ENCODE results near the gene CIBAR2.
"Not testable (repeated sequence)": the region's sequence is repeated elsewhere in the genome, so short reads cannot be mapped to it uniquely, and the experiment has no call there.

The CIBAR2 gene

DNA sequence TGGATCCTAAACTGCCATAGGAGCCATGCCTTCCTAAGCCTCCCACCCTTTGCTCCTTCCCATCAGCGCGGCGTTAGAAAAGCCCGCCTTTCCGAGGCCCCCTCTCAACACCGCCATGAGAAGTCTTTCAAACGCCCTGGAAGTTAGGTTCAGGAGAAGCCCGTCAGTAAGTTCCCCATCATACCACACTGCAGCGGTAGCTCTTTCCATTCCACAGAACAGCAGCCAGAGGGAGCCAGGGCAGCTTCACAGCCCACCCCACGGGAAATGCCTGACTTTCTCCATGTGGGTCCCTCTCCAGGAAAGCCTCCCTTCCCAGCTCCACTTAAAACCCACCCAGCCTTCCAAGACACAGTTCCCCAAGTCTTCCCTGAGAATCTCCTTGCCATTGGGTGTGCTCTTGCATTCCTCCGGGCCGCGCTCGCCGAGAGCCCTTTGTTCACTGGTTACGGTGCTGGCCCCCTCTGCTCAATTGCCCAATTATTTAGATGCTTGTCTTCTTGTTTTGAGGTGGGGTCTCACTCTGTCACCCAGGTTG lies 56.0 kb downstream of the CIBAR2 start:
- no peak for DNase-seq

DNA sequence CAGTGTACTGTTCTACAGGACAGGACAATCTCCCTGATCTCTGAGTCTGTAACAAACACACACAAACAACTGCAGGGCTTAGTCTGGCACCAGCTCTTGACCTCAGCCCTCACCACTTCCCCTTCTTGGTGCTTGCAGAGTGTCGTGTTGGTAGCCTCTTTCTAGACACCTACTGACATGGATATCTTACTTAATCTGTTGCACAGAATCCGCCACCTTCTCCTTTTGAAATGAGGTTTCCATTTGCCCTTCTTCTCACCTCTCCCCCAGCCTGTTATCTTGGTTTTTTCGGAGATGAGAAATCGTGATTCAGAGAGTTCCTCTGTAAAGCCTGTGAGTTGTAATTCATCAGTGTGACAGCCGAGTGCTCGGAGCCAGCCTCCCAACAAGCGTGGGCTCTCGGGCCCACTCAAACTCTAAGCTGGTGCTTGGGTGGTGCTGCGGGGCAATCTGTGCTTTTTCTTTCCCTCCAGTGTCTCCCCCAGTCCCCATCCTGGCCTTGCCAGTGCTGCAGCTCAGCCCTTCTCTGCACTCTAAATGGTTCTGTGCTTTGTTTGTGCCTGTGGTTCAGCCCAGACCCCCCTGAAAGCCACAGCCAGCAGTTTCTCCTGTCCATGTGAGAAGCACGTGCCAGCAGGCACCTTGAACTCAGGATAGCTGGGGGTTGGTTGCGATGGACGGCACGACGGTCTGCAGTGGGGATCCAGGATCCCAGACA lies 56.6 kb downstream of the CIBAR2 start:
- DNase-seq: peak; percentile 80

- no peak for DNase-seq
Observed at GRCh38 chr16:85054948-85055492, 57.3 kb downstream of the CIBAR2 start.

- DNase-seq: not testable (repeated sequence)
Observed at GRCh38 chr16:85054321-85054720, 58.0 kb downstream of the CIBAR2 start.

DNA sequence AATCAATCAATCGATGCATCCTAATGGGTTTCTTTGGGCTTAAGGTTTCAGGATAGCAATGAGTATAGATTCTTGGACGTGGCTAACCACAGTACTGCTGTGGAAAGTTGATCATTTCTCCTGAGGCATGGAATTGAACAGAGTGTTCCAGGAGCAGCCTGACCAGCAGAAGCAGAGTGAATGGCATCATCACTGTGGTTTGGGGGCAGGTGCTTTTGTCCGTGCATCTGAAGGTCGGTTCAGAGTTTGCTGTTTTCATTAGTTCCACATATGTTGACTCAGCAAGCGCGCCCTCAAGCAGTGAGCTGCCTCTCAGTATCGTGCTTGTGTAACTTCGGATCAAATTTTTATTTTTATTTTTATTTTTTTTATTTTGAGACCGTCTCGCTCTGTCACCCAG lies 59.7 kb downstream of the CIBAR2 start:
- no peak for DNase-seq

GRCh38 chr16:85051683-85052082 lies 60.6 kb downstream of the CIBAR2 start:
- no peak for DNase-seq

- DNase-seq: no peak
Observed at GRCh38 chr16:85051067-85051581, 61.1 kb downstream of the CIBAR2 start.

- no peak for DNase-seq
Observed at GRCh38 chr16:85049706-85050305, 62.5 kb downstream of the CIBAR2 start.

DNA sequence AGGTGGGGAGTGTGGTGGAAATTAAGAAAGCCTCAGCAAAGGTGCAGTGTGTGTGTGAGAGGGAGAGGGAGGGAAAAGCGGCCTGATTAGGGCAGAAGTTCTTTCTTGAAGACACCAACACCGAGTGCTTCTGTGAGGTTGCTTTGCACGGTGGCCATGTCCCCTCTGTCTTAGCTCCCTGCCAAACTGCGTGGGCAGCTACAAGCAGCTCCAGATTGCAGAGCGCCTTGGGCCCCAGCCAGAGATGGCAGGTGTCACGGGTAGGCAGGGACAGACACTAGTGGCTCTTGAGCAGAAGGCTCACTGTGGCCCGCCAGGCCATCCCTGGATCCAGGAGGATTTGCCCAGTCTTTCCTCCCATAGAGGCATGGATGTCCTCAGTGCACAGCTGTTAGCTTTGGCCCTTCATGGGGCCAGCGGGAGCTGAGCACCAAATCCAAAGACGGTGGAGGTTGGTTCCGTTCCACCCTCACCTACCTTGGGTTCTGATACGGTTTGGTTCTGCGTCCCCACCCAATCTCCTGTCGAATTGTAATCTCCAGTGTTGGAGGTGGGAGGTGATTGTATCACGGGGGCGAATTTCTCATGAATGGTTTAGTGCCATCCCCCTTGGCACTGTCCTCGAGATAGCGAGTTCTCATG lies 63.2 kb downstream of the CIBAR2 start:
- no peak for DNase-seq

Measured in central memory CD4-positive, alpha-beta T cell (primary cell).